HK-2 (cell line): ENCODE data around the gene GSTO1.

Experiments
- DNase-seq: peaks from one replicate; pipeline ENCODE4 v3.0.0-alpha.2; 2018; ENCODE audit not compliant: unreplicated experiment

The GSTO1 gene

DNA sequence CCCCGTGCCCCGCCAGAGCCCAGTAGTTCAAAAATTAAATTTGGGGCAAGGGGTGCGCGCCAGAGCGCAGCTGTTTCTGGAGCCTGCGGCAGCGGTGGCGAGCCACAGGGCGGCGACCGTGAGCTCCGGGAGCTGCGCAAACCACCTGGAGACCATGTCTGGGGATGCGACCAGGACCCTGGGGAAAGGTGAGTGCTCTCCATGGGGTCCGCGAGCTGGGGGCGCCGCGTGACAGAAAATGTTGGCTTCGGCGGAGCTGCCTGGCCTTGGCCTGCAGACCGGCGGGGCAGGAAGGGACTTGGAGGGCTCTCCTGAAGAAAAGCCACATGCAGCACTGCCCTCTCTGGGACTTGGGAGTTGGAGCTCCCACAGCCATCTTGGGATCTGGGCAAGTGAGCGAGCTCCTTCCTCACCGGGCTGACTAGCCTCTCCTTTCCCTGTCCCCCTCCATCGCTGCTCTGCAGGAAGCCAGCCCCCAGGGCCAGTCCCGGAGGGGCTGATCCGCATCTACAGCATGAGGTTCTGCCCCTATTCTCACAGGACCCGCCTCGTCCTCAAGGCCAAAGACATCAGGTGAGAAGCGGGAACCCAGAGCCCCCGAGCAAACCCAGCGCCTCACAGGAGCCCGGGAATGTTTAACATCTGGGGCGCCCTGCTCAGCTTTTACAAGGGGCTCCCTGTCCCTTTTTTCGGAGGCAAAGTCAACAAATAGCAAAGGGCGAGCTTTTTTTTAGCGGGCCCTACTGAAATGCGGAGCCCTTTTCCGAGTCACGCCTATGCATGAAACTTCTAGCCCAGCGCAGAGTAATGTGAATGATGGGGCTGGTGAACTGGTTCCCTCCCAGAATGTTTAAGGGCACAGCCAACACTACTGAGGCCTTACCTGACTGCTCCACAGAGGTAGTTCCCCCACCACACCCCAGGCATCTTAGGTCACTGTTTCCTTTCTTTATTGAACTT lies 20.4 kb downstream of the GSTO1 start:
- peak; percentile 73 for DNase-seq

DNA sequence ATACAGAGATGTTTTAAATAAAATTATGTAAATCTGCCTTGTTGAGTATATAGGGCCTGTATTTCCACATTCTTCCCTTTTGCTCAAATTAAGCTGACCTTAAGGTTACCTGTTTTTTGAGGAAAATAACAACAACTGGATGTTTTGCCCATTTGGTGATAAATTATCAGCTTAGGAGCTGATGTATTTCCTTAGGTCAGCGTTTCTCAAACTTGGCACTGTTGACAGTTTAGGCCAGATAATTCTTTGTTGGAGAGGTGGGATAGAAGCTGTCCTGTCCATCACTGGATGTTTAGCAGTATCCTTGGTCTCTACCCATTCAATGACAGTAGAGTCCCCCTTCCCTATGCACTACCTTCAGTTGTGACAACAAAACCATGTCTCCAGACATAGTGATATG lies 21.5 kb downstream of the GSTO1 start:
- DNase-seq, result no peak

DNA sequence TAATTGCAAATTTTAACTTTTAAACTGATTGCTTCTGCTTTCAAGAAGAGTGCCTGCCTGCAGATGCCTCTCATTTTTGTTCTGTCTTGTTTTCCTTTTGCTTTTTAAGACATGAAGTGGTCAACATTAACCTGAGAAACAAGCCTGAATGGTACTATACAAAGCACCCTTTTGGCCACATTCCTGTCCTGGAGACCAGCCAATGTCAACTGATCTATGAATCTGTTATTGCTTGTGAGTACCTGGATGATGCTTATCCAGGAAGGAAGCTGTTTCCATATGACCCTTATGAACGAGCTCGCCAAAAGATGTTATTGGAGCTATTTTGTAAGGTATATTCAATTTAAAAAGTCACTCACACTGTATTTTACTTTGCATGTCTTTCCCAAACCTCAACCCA lies 23.1 kb downstream of the GSTO1 start:
- DNase-seq, result no peak

DNA sequence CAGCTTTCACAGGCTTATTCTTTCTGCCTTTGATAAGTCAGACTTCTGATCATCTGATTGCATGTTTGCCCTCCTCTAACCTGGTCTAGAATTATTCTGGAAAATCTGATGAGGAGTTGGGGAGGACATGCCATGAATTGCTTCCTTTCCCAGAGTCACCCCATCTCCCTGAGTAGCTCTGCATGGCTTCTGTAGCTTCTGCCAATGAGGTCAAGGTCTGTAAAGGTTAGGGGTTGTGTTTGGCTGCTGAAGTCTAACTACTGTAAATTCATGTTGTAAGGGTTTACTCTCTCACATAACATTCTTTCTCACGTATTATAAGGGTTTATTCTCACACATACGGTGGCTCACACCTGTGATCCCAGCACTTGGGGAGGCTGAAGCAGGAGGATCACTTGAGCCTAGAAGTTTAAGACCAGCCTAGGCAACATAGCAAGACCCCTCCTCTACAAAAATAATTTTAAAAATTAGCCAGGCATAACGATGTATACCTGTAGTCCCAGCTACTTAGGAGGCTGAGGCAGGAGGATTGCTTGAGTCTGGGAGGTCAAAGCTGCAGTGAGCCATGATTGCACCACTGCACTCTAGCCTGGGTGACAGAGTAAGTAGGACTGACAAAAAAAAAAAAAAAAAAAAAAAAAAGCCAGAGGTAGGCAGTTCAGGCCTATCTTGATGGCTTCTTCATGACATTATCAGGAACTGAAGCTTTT lies 25.0 kb downstream of the GSTO1 start:
- DNase-seq, result no peak

DNA sequence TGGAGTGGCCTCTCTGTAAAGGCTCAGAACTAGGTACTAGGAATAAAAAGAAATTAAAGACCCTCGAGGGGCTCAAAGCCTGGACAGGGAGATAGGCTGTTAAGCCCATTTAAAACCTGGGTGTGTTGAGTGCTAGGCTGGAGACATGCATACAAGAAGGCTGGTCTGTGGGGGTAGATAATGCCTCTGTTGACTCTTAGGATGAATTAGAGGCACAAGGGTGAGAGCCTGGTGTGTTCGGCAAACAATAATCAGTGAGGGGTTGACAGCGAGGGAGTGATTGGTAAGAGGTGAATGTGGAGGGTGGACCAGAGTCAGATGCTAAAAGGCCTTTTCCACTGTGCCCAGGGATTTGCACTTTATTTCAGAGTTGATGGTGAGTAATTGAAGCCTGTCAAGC lies 27.0 kb downstream of the GSTO1 start:
- no peak for DNase-seq

DNA sequence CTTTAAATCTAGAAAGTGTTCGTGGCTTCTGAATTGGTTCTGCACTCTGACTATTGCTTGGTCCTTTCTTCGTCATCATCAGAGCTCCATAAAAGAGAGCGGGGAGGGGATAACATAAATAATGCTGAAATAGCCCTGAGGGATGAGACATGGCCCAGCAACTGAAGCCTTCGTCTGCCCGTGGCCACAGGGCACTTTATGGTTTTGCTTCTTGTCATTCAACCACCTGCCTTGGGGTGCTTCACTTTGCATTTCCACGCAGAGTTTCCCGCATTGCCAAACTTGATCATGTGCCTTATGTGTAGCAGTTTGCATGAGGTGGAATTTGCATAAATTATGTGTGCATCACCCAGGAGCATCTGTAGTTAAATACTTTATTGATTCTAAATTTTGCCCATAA lies 30.2 kb downstream of the GSTO1 start:
- no peak for DNase-seq

DNA sequence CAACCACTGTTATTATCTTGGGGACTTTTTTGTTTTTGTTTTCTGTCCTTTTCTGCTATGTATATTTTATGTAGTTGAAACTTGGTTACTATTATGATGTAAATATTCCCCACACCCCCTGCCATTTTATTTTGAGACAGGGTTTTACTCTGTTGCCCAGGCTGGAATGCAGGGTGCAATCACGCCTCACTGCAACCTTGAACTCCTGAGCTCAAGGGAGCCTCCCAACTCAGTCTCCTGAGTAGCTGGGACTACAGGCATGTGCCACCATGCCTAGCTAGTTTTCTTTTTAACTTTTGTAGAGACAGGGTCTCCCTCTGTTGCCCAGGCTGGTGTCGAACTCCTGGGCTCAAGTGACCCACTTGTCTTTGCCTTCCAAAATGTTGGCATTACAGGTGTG lies 32.2 kb downstream of the GSTO1 start:
- DNase-seq, result no peak

DNA sequence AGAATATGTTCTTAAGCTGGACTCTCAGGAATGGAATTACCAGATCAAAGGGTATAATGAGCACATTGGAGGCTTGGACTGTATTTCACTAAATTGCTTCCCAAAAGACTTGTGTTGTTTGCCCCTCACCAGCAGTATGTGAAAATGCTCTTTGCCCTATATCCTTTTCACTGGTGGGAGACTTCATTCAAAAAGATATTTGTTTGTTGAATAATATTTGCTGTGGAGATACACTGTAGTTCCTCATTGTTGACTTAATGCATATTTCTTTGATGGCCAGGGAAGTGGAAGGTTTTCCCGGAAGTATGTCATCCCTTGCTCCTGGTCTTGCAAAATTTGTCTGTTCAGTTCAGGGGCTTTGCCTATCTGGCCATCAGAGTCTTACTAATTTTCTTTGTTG lies 33.7 kb downstream of the GSTO1 start:
- no peak for DNase-seq

DNA sequence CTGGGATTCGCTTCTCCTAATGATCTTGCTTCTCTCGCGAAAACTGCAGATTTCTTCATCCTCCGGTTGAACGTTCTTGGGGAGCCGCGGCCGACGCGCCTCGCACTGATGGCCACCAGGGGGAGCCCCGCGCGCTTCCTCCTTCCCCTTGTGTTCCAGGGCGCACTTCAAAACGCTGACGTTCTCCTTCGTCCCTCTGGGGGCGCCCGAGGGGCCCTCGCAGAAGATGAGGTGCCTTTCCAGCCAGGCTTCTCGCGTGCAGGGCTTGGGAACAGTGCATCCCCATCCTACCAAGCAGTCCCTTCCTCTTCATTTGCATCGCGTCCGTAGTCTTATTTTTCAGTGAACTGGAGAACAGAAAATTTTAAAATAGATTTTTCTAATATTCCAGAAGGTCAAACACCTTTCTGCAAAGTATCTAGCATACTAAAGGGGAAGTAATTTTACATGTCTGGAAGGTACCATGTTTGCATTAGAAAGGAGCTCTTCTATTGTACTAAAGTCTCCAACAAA lies 36.8 kb downstream of the GSTO1 start:
- peak; percentile 91 for DNase-seq

DNA sequence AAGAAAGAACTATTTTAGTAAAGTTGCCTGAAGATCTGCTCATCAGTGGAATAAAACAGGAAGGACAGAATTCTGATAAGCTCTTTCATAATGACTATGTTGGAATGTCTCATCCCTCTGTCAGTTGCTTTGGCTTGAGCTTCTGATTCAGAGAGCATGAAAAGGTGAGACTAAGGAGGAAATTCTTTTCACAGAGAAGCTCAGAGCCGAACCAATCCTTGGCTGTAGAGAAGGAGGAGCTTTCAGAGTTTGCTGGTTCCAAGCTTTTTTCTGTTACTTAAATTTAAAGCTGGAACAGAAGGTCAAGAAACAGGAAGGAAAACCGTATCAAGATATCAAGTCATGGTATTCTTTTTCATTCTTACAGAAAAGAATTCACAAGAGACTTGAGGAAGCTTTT lies 38.3 kb downstream of the GSTO1 start:
- DNase-seq, result no peak

DNA sequence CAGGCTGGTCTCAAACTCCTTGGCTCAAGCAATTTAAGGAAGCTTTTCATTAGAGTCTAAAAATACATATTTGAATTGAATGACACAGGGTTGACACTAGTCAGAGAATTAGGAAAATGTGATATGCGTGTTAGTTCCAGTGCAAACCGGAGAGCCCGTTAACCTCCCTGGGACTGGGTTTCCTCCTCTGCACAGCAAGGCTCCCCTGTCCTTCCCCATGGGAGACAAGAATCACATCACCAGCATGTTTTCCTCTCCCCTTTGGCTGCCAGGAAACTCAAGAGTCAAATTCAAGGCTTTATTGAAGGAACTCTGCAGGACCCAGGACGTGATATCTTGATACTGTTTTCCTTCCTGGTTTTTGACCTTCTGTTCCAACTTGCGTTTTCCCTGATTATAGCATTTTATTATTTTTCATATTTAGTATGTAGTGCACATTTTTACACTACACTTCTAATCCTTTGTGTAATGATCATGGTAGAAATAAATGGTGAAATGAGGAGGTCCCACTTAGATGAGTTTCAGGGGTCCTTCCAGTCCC lies 39.2 kb downstream of the GSTO1 start:
- DNase-seq, result no peak

DNA sequence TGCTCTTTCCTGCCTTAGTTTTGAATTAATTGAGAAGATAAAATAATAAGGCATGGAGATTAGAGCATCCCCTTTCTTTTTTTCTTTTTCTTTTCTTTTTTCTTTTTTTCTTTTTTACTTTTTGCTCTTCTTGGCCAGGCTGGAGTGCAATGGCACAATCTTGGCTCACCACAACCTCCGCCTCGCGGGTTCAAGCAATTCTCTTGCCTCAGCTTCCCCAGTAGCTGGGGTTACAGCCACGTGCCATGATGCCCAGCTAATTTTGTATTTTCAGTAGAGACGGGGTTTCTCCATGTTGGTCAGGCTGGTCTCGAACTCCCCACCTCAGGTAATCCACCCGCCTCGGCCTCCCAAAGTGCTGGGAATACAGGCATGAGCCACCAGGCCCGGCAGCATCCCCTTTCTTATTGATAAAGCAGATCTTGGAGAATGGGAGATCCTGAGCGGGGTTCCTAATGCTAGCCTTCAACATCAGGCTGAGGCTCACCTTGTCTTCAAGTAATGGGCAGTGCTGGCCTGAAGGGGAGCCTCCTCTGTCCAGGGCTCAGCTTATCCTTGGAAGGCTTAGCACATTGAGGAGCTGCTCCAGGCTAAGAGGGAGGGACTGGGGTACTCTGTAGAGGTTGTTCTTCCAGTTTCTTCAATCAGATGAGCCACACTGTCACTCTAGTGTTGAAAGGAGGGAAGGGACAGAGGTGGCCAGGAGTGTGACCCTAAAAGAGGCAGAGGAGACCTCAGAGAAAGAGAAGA lies 42.2 kb downstream of the GSTO1 start:
- no peak for DNase-seq

DNA sequence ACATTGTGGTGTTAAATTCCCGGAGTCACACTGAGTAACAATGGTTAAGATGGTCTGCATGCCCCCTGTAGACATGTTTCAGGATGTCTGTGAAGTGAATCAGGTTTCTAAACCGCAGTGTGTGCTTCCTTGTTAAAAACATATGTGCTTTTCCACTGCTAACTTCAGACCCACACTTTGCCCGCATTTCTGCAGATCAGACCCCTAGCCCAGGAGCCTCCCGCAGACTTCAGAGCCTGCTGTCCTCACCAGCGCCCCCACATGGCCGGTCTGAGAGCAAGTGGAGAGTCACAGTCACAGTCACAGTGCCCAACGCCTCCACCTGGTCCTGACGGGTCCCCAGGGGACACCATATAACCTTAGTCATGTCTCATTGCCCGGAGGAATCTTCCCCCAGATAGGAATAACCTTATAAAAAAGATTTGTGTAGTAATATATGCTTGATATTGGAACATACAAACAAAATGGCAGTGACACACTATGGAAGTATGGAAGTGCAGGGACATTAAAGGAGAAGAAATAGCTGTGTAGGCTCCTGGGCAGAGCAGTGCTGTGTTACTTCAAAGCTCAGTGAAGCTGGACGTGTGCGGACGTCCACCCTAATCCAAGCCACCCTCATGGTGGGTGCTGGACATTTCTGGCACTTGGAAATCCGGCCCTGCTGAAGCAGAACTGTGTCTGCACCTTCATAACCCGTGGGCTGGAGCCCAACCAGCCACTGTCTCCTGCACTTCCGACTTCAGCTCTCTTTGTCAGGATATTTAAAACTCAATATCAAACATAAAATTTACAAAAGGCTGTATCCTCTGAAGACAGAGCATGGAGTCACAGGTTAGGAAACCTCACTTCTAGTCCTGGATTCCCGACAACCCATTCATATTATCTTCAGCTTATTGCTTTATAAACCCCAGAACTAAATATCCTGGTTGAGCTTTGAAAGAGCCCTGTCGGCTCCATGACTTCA lies 43.3 kb downstream of the GSTO1 start:
- no peak for DNase-seq

DNA sequence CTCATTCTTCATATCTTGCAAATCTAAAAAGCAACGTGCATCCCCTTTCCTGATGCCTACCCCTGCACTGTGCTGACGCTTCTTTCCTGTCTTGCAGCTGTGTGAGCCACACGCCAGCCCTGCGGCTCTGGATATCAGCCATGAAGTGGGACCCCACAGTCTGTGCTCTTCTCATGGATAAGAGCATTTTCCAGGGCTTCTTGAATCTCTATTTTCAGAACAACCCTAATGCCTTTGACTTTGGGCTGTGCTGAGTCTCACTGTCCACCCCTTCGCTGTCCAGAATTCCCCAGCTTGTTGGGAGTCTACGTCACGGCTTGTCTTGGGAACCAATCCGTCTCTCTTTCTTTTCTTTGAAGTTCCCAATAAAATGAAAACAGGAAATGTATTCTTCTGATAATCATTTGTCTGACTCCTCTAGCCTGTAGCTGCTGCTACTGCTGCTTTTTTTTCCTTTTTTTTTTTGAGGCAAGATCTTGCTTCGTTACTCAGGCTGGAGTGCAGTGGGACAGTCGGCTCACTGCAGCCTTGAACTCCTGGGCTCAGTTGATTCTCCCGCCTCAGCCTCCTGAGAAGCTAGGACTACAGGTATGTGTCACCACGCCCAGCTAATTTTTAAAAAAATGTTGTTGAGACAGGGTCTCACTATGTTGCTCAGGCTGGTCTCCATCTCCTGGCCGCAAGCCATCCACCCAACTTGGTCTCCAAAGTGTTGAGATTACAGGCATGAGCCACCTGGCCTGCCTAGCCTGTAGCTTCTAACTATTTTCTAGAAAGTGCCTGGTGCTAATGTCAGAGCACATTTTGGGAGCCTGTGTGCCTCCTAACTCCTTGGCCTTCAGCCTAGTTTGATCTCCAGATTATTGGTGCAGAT lies 44.6 kb downstream of the GSTO1 start:
- DNase-seq, result no peak

DNA sequence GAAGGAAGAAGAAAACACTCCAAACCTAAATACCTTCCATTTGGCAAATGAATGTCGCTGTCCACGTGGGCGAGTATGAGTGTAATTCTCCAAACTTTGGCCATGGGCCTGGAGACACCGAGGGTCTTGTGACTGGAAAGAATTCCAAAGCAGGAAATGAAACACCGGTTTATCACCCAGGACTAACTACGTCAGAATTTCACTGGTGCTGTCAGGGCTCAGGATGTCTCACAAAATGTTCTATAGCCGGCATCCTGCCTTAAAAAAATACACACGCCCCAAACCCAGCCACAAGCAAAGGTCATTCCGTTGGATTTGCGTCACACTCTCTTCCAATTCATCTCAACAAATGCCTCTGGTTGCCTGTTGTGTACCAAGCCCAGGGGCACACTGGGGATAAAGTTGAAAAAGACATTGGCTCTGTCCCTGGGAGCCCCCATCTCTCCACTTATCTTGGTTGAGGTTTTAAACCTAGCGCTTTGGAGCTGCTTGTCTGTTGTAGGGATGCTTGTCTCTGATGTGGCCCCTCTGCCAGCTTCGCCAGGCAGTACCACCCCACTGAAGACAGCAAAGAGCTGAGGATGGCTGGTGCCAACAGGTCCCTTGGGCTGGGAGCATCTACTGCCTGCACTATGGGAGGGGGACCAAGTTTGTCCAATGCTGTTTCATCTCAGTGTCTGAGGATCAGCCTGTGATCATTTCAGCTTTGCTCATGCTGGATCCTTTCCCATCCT lies 45.5 kb downstream of the GSTO1 start:
- no peak for DNase-seq

DNA sequence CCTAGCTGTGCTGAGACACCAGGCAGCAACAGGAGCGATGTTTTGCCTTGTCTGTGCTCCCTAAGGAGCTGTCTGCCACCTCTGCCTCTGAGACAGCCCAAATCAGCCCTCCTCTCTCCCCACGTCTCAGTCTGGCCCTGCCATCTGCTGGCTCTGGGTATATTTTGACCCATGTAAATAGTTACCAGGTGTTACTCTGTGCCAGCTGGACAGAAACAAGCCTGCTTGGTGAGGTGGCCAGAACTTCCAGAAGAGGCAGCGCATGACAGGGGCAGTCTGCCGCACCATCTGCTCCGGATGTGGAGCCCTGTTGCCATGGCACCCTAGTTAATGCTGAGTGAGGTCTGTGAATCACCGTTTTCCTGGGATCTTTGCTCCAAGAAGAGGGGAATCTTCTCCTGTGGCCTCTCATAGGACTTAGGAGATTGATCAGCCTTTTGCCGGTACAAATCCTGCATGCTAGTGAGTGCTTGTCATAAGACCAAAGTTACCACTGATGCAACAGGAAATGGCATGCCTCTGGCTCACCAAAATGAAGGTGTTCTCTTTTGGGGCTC lies 46.1 kb downstream of the GSTO1 start:
- peak; percentile 86 for DNase-seq

DNA sequence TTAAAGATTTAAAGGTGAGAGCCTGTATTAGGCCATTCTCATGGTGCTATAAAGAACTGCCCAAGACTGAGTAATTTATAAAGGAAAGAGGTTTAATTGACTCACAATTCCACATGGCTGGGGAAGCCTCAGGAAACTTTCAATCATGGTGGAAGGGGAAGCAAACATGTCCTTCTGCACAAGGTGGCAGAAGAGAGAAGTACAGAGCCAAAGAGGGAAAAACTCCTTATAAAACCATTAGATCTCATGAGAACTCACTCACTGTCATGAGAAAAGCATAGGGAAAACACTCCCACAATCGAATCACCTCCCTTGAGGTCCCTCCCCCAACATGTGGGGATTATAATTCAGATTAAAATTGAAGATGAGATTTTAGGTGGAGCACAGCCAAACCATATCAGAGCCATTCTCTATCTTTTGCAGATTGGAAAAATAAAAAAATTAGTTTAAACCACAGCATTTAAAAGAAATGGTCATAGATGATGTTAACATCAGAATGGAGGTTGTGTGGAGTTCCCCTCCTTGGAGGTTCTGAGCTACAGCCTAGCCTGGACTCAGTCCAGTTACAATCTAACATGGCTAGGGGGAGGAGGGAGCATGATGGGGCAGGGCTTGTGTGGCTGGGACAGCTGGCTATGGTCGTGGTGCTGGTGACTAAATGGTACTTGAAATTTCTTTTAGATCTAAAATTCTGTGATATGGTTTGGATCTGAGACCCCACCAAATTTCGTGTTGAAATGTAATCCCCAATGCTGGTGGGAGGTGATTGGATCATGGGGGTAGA lies 47.4 kb downstream of the GSTO1 start:
- DNase-seq, result no peak
